ENCODE results near the gene PTPN7.
"Not testable (repeated sequence)": the region's sequence is repeated elsewhere in the genome, so short reads cannot be mapped to it uniquely, and the experiment has no call there.

PTPN7 gene

GRCh38 chr1:202146993-202147392 lies 13.4 kb downstream of the PTPN7 start:
- no peak overlapping the region for H3K27ac ChIP-seq (ENCODE audit: low read length)
- no peak overlapping the region for H3K4me2 ChIP-seq (ENCODE audit: low read depth, low read length)
- H3K79me2 ChIP-seq (ENCODE audit: low read length): peaks cover 21% of the 10 kb centered on the region
- DNase-seq: no peak
- no peak overlapping the region for H2AFZ ChIP-seq (ENCODE audit: low read length)
- no peaks in the 10 kb centered on the region for H3K9me2 ChIP-seq (replicated peaks; ENCODE audit: insufficient read depth, low read length)
- no peak for TF ChIP-seq EZH2 (optimal IDR thresholded peaks at IDR 0.05; ENCODE audit: low read depth, low read length)
- no peak for TF ChIP-seq CTCF (IDR thresholded peaks at IDR 0.05; ENCODE audit: low read length)
- no peak for TF ChIP-seq EZH2phosphoT487 (IDR thresholded peaks at IDR 0.05; ENCODE audit: low read length)
- 0 out of 2 replicates have a peak, but pooled peaks cover 3% of the 10 kb centered on the region for H4K20me1 ChIP-seq (ENCODE audit: insufficient read depth, low read length)
- peaks cover 7% of the 10 kb centered on the region for H3K4me1 ChIP-seq (ENCODE audit: low read length)
- H3K27me3 ChIP-seq (replicated peaks; ENCODE audit: insufficient read depth, low read length): no peaks in the 10 kb centered on the region
- no peaks in the 10 kb centered on the region for H3K9me3 ChIP-seq (replicated peaks; ENCODE audit: insufficient read depth, low read length)
- no peak overlapping the region for H3K9ac ChIP-seq (ENCODE audit: low read length)
- peaks cover 11% of the 10 kb centered on the region for H3F3A ChIP-seq (ENCODE audit: insufficient read depth, low read length)
- H3K4me3 ChIP-seq (ENCODE audit: low read length): no peak overlapping the region
- 0 out of 2 replicates have a peak, but pooled peaks cover under 1% of the 10 kb centered on the region for H3K36me3 ChIP-seq (replicated peaks; ENCODE audit: insufficient read depth, low read length)

- TF ChIP-seq EZH2phosphoT487 (IDR thresholded peaks at IDR 0.05; ENCODE audit: low read length): no peak
- TF ChIP-seq EZH2 (optimal IDR thresholded peaks at IDR 0.05; ENCODE audit: low read depth, low read length): no peak
- no peak for TF ChIP-seq CTCF (IDR thresholded peaks at IDR 0.05; ENCODE audit: low read length)
- Histone ChIP-seq H3K27me3 (replicated peaks; ENCODE audit: insufficient read depth, low read length) (no peaks in the 10 kb centered on the region), H3K79me2 (ENCODE audit: low read length) (peaks cover 28% of the 10 kb centered on the region), H3K4me2 (ENCODE audit: low read depth, low read length) (no peak overlapping the region), H2AFZ (ENCODE audit: low read length) (no peak overlapping the region), H4K20me1 (ENCODE audit: insufficient read depth, low read length) (0 out of 2 replicates have a peak, but pooled peaks cover 3% of the 10 kb centered on the region), H3K4me3 (ENCODE audit: low read length) (no peak overlapping the region), H3K36me3 (replicated peaks; ENCODE audit: insufficient read depth, low read length) (no peaks in the 10 kb centered on the region), H3K9ac (ENCODE audit: low read length) (no peak overlapping the region), H3K9me3 (replicated peaks; ENCODE audit: insufficient read depth, low read length) (no peaks in the 10 kb centered on the region), H3K27ac (ENCODE audit: low read length) (no peak overlapping the region), H3F3A (ENCODE audit: insufficient read depth, low read length) (peaks cover 11% of the 10 kb centered on the region), H3K4me1 (ENCODE audit: low read length) (peaks cover 7% of the 10 kb centered on the region), H3K9me2 (replicated peaks; ENCODE audit: insufficient read depth, low read length) (no peaks in the 10 kb centered on the region)
- peak; percentile 3 for DNase-seq
These were observed 14.1 kb downstream of the PTPN7 start for GRCh38 chr1:202146279-202146678.

GRCh38 chr1:202145744-202146140 lies 14.7 kb downstream of the PTPN7 start:
- H2AFZ ChIP-seq (ENCODE audit: low read length); H3K36me3 ChIP-seq (replicated peaks; ENCODE audit: insufficient read depth, low read length); H3K4me1 ChIP-seq (ENCODE audit: low read length); H3K4me3 ChIP-seq (ENCODE audit: low read length); H3K27ac ChIP-seq (ENCODE audit: low read length); H3K9me2 ChIP-seq (replicated peaks; ENCODE audit: insufficient read depth, low read length); H3K27me3 ChIP-seq (replicated peaks; ENCODE audit: insufficient read depth, low read length); H3K9me3 ChIP-seq (replicated peaks; ENCODE audit: insufficient read depth, low read length); H4K20me1 ChIP-seq (ENCODE audit: insufficient read depth, low read length); H3K9ac ChIP-seq (ENCODE audit: low read length): not testable (repeated sequence)
- Histone ChIP-seq H3F3A (ENCODE audit: insufficient read depth, low read length) (peaks cover 11% of the 10 kb centered on the region), H3K4me2 (ENCODE audit: low read depth, low read length) (peak overlapping the region; percentile 95; the same call in 1 of the 2 replicates), H3K79me2 (ENCODE audit: low read length) (peaks cover 34% of the 10 kb centered on the region)
- peak; percentile 5 for DNase-seq

- Histone ChIP-seq H3K4me3 (ENCODE audit: low read length) (peak overlapping the region; percentile 71), H3K27ac (ENCODE audit: low read length) (peak overlapping the region; percentile 0; the same call in 1 of the 2 replicates), H3K9ac (ENCODE audit: low read length) (peak overlapping the region; percentile 61), H3K4me1 (ENCODE audit: low read length) (peaks cover 7% of the 10 kb centered on the region), H3K9me3 (replicated peaks; ENCODE audit: insufficient read depth, low read length) (no peaks in the 10 kb centered on the region), H4K20me1 (ENCODE audit: insufficient read depth, low read length) (0 out of 2 replicates have a peak, but pooled peaks cover 8% of the 10 kb centered on the region), H3F3A (ENCODE audit: insufficient read depth, low read length) (peaks cover 11% of the 10 kb centered on the region), H3K9me2 (replicated peaks; ENCODE audit: insufficient read depth, low read length) (no peaks in the 10 kb centered on the region), H3K36me3 (replicated peaks; ENCODE audit: insufficient read depth, low read length) (no peaks in the 10 kb centered on the region), H3K4me2 (ENCODE audit: low read depth, low read length) (peak overlapping the region; percentile 95), H3K79me2 (ENCODE audit: low read length) (peaks cover 39% of the 10 kb centered on the region), H2AFZ (ENCODE audit: low read length) (peak overlapping the region; percentile 91), H3K27me3 (replicated peaks; ENCODE audit: insufficient read depth, low read length) (no peaks in the 10 kb centered on the region)
- DNase-seq: peak; percentile 46
- TF ChIP-seq CTCF (IDR thresholded peaks at IDR 0.05; ENCODE audit: low read length) (no peak), EZH2phosphoT487 (IDR thresholded peaks at IDR 0.05; ENCODE audit: low read length) (no peak), EZH2 (optimal IDR thresholded peaks at IDR 0.05; ENCODE audit: low read depth, low read length) (no peak)
These were observed 15.2 kb downstream of the PTPN7 start for GRCh38 chr1:202145068-202145743.

All from MM.1S (cell line).